ENCODE results near the gene AFP. TPM values are rescaled to one million over a fixed set of nuclear protein-coding genes. Genes with fewer than 3 reads are reported as not detected.

The AFP gene
- total and polyA plus RNA-seq, 2 of the 8 experiments (the other 6 are each of a cell fraction or from before 2014, with no cell fraction given) = 6.1 to 10.4 TPM

DNA sequence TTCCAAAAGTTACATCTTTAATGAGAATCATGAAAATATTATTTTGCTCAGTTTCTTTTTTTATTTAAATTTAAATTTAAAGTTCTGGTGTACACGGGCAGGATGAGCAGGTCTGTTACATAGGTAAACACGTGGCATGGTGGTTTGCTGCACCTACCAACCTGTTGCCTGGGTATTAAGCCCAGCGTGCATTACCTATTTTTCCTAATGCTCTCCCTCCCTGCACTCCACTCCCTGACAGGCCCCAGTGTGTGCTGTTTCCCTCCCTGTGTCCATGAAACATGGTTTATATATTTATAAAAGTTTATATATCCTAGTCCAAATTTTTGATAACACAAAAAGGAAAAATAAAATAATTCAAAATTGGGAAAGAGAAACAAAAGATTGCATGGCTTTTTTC, 4.0 kb downstream of the AFP start:
- no peaks in the 10 kb centered on the region for H4K20me1 ChIP-seq (replicated peaks in 1 of 2; ENCODE audit: control insufficient read depth in 1 of 2, insufficient read depth in 2 of 2, low read length in 2 of 2)
- no peak overlapping the region for H3K4ac ChIP-seq (replicated peaks; ENCODE audit: insufficient read length, low read depth, low read length)
- no peak overlapping the region for H3K9ac ChIP-seq (replicated peaks in 1 of 4; ENCODE audit: extremely low read depth in 1 of 4, low read depth in 3 of 4, low read length in 3 of 4)
- H2BK12ac ChIP-seq (ENCODE audit: low read depth, low read length) = no peak overlapping the region
- H3K23me2 ChIP-seq (ENCODE audit: low read depth, low read length) = no peaks in the 10 kb centered on the region
- H2AK5ac ChIP-seq (ENCODE audit: low read depth, low read length) = no peak overlapping the region
- H4K91ac ChIP-seq (replicated peaks; ENCODE audit: insufficient read length, low read length) = no peak overlapping the region
- no peaks in the 10 kb centered on the region for H3K27me3 ChIP-seq (replicated peaks in 1 of 4; ENCODE audit: control insufficient read depth in 3 of 4, extremely low read depth in 1 of 4, insufficient read depth in 3 of 4, low read length in 3 of 4)
- no peak overlapping the region for H3K4me2 ChIP-seq (ENCODE audit: insufficient read depth in 1 of 2, low read depth in 2 of 2, low read length in 2 of 2)
- no peak overlapping the region for H2BK20ac ChIP-seq (ENCODE audit: low read length)
- no peak overlapping the region for H4K5ac ChIP-seq (ENCODE audit: insufficient read length, low read depth, low read length)
- DNase-seq (ENCODE audit: low read depth in 1 of 2, low spot score in 2 of 2) (no peak), FAIRE-seq (no peak)
- 94% methylated on average over 3 of the region's 3 CpGs; no CpG with 5 or more reads in 1 of the 2 experiments for WGBS, 2 experiments (ENCODE audit: extremely low coverage in 1 of 2, insufficient coverage in 1 of 2, insufficient read length in 1 of 2, insufficient replicate concordance in 2 of 2, low coverage in 1 of 2, low lambda C conversion rate in 2 of 2, missing lambda C conversion rate in 1 of 2)
- no peaks in the 10 kb centered on the region for H3K79me1 ChIP-seq (ENCODE audit: low read depth, low read length)
- H2BK120ac ChIP-seq (replicated peaks; ENCODE audit: low read depth, low read length) = no peak overlapping the region
- H3K79me2 ChIP-seq (ENCODE audit: control insufficient read depth in 1 of 2, insufficient read depth in 2 of 2, low read length in 2 of 2) = no peaks in the 10 kb centered on the region
- no peak overlapping the region for H2AFZ ChIP-seq (ENCODE audit: low read length)
- H3K9me3 ChIP-seq (ENCODE audit: insufficient read depth in 2 of 2, low read depth in 1 of 2, low read length in 1 of 2) = no peaks in the 10 kb centered on the region
- no peaks in the 10 kb centered on the region for H3K36me3 ChIP-seq (ENCODE audit: control insufficient read depth in 2 of 4, insufficient read depth in 4 of 4, low read length in 3 of 4)
- no peak overlapping the region for H3K18ac ChIP-seq (ENCODE audit: extremely low read depth, low read length)
- H4K8ac ChIP-seq (ENCODE audit: extremely low read depth, insufficient read depth, low read length) = no peak overlapping the region
- no peak overlapping the region for H3K14ac ChIP-seq (ENCODE audit: insufficient read length)
- no peak overlapping the region for H3K23ac ChIP-seq (ENCODE audit: insufficient read length)
- H2BK5ac ChIP-seq (ENCODE audit: low read depth, low read length) = no peak overlapping the region
- no peak overlapping the region for H3K4me3 ChIP-seq (ENCODE audit: extremely low read depth in 1 of 4, insufficient read depth in 2 of 4, low read depth in 3 of 4, low read length in 4 of 4)
- no peak overlapping the region for H3K56ac ChIP-seq (replicated peaks; ENCODE audit: insufficient read length, low read depth, low read length)
- H2BK15ac ChIP-seq (ENCODE audit: low read length) = no peak overlapping the region
- H3K27ac ChIP-seq (ENCODE audit: low read depth, low read length) = no peak overlapping the region
- no peaks in the 10 kb centered on the region for H3K4me1 ChIP-seq (replicated peaks in 1 of 4; ENCODE audit: control insufficient read depth in 3 of 4, insufficient read depth in 4 of 4, low read length in 3 of 4)
- CTCF ChIA-PET (ENCODE audit: partially characterized antibody) = no interaction called here
- POLR2A ChIA-PET (ENCODE audit: partially characterized antibody) = no interaction called here
- TF ChIP-seq PHF8 (conservative IDR thresholded peaks at IDR 0.05; ENCODE audit: low read depth, low read length) (no peak), POU5F1 (IDR thresholded peaks at IDR 0.05; ENCODE audit: low read depth, low read length) (no peak), CREB1 (IDR thresholded peaks at IDR 0.05) (no peak), TEAD4 (IDR thresholded peaks at IDR 0.05; ENCODE audit: low read depth, low read length) (no peak), HDAC2 (IDR thresholded peaks at IDR 0.05; ENCODE audit: borderline replicate concordance in 1 of 2, low read depth in 2 of 2, low read length in 2 of 2) (no peak), SP4 (IDR thresholded peaks at IDR 0.05; ENCODE audit: low read length) (no peak), SIRT6 (IDR thresholded peaks at IDR 0.05; ENCODE audit: low read length) (no peak), CBX8 (IDR thresholded peaks at IDR 0.05; ENCODE audit: borderline replicate concordance, low read depth, low read length) (no peak), E2F6 (IDR thresholded peaks at IDR 0.05) (no peak), CEBPB (IDR thresholded peaks at IDR 0.05; ENCODE audit: low read depth, low read length) (no peak), BACH1 (IDR thresholded peaks at IDR 0.05; ENCODE audit: low read length) (no peak), MAFK (IDR thresholded peaks at IDR 0.05; ENCODE audit: low read depth, low read length) (no peak), FOSL1 (IDR thresholded peaks at IDR 0.05; ENCODE audit: insufficient read depth, low read depth, low read length) (no peak), SP1 (IDR thresholded peaks at IDR 0.05; ENCODE audit: low read depth, low read length) (no peak), TBP (IDR thresholded peaks at IDR 0.05; ENCODE audit: low read depth, low read length) (no peak), SIN3A (conservative IDR thresholded peaks at IDR 0.05 in 1 of 2, IDR thresholded peaks at IDR 0.05 in 1 of 2; ENCODE audit: low read depth in 1 of 2, low read length in 2 of 2) (no peak)
